WTC11 (cell line): ENCODE results near the gene TAF11L10. TPM values are rescaled to one million over a fixed set of nuclear protein-coding genes. Genes with fewer than 3 reads are reported as not detected.
A peak's percentile ranks its signal among the peaks of the same experiment; 100 is the strongest.
"Not testable (repeated sequence)": the region's sequence is repeated elsewhere in the genome, so short reads cannot be mapped to it uniquely, and the experiment has no call there.

Experiments
- ATAC-seq: fragments of 200-7000 bp; cut with Tn5 transposase; 2 replicates; pipeline ENCODE4 v1.10.0; 2021; ENCODE audit warnings: mild to moderate bottlenecking, moderate library complexity
- CTCF ChIA-PET: fragments of 300-600 bp; sonication (Branson Sonifier 250); formaldehyde crosslinking; loops from one replicate; lab custom pipeline; 2021; ENCODE audit warnings: antibody characterized with exemption; lab: Charles Lee
- POLR2A ChIA-PET: fragments of 350-600 bp; sonication (Branson Sonifier 250); formaldehyde crosslinking; loops from one replicate; lab custom pipeline; 2021; ENCODE audit warnings: antibody characterized with exemption; lab: Charles Lee
- DNase-seq: peaks from one replicate; pipeline ENCODE4 v3.0.0; 2021; ENCODE audit warnings: low spot score
- H3K27ac Mint-ChIP-seq: 2 replicates; pipeline ENCODE4 v1.8.0; 2021; ENCODE audit warnings: mixed read lengths
- H3K27me3 Mint-ChIP-seq: 2 replicates; pipeline ENCODE4 v1.8.0; 2021; ENCODE audit warnings: low read depth, mild to moderate bottlenecking, moderate library complexity, mixed read lengths
- H3K36me3 Mint-ChIP-seq: 2 replicates; pipeline ENCODE4 v1.8.0; 2021; ENCODE audit warnings: mixed read lengths
- H3K4me1 Mint-ChIP-seq: 2 replicates; pipeline ENCODE4 v1.8.0; 2022; ENCODE audit warnings: mixed read lengths
- H3K4me3 Mint-ChIP-seq: 2 replicates; pipeline ENCODE4 v1.8.0; 2021; ENCODE audit warnings: mild to moderate bottlenecking, moderate library complexity, mixed read lengths
- H3K9me3 Mint-ChIP-seq: 2 replicates; pipeline ENCODE4 v1.8.0; 2021; ENCODE audit warnings: mixed read lengths
- CTCF ChIP-seq: fragments of 200-600 bp; IDR thresholded peaks from 2 replicates; pipeline ENCODE4 v1.8.0; 2022; ENCODE audit warnings: antibody characterized with exemption
- ESRRA ChIP-seq: sonication (generic); formaldehyde crosslinking; IDR thresholded peaks from 2 replicates; pipeline ENCODE4 v1.8.1; 2022; ENCODE audit warnings: mild to moderate bottlenecking, missing genetic modification reagents, borderline replicate concordance
- FOXJ3 ChIP-seq: sonication (generic); formaldehyde crosslinking; IDR thresholded peaks from 2 replicates; pipeline ENCODE4 v1.9.0; 2021; ENCODE audit warnings: missing genetic modification reagents, mild to moderate bottlenecking, borderline replicate concordance
- FOXK1 ChIP-seq: sonication (generic); formaldehyde crosslinking; IDR thresholded peaks from 2 replicates; pipeline ENCODE4 v1.8.0; 2022; ENCODE audit warnings: mild to moderate bottlenecking, moderate library complexity, missing genetic modification reagents
- GTF2I ChIP-seq: fragments of 250-450 bp; sonication (Bioruptor Pico); conservative IDR thresholded peaks from 2 replicates; pipeline ENCODE4 v1.4.0; 2021; ENCODE audit warnings: mild to moderate bottlenecking
- MLX ChIP-seq: sonication (generic); formaldehyde crosslinking; IDR thresholded peaks from 2 replicates; pipeline ENCODE4 v1.8.1; 2023; ENCODE audit warnings: mild to moderate bottlenecking, missing genetic modification reagents, moderate library complexity
- NFE2L1 ChIP-seq: sonication (generic); formaldehyde crosslinking; IDR thresholded peaks from 2 replicates; pipeline ENCODE4 v1.8.1; 2023; ENCODE audit warnings: missing genetic modification reagents
- NR1H2 ChIP-seq: sonication (generic); formaldehyde crosslinking; IDR thresholded peaks from 2 replicates; pipeline ENCODE4 v1.9.0; 2021; ENCODE audit warnings: mild to moderate bottlenecking, moderate library complexity, missing genetic modification reagents
- NR3C1 ChIP-seq: sonication (generic); formaldehyde crosslinking; conservative IDR thresholded peaks from 2 replicates; pipeline ENCODE4 v1.8.1; 2023; ENCODE audit warnings: low read depth, mild to moderate bottlenecking, missing genetic modification reagents
- RELA ChIP-seq: sonication (generic); formaldehyde crosslinking; IDR thresholded peaks from 2 replicates; pipeline ENCODE4 v1.8.1; 2022; ENCODE audit warnings: missing genetic modification reagents, mild to moderate bottlenecking, borderline replicate concordance
- ZNF138 ChIP-seq: sonication (generic); formaldehyde crosslinking; conservative IDR thresholded peaks from 2 replicates; pipeline ENCODE4 v1.8.1; 2022; ENCODE audit warnings: mild to moderate bottlenecking, moderate library complexity, missing genetic modification reagents
- ZNF423 ChIP-seq: fragments of 250-450 bp; sonication (Bioruptor Pico); IDR thresholded peaks from 2 replicates; pipeline ENCODE4 v2.1.2; 2022; ENCODE audit warnings: mild to moderate bottlenecking, moderate library complexity
- total RNA-seq: library from RNA; stranded (reverse); gene quantifications from 3 replicates; pipeline ENCODE4 v1.2.3, GENCODE V29; 2021

Gene TAF11L10
- total RNA-seq, 1 experiment from 2014 or later: not detected

GRCh38 chr5:17625686-17626085 is 28.1 kb upstream of the TAF11L10 start:
- Mint-ChIP-seq H3K9me3 (no peaks in the 10 kb centered on the region), H3K36me3 (no peaks in the 10 kb centered on the region), H3K27me3 (no peaks in the 10 kb centered on the region), H3K4me3 (no peak overlapping the region), H3K4me1 (no peaks in the 10 kb centered on the region), H3K27ac (no peak overlapping the region)
- no peak for TF ChIP-seq RELA (CRISPR knock-in tag)
- TF ChIP-seq GTF2I (CRISPR knock-in tag): no peak
- TF ChIP-seq NR1H2 (CRISPR knock-in tag): no peak
- TF ChIP-seq NR3C1 (CRISPR knock-in tag): no peak
- ChIA-PET CTCF (no interaction called here), POLR2A (no interaction called here)
- DNase-seq (no peak), ATAC-seq (no peak)

GRCh38 chr5:17620627-17621026 is 23.0 kb upstream of the TAF11L10 start:
- ChIA-PET POLR2A (no interaction called here), CTCF (interaction anchor here (1.0 to 1.6 kb wide), 4 partner anchors 10 to 404 kb away, joined by 3 to 7 read pairs (median 5); partner anchors contain the start of genes BASP1 and TAF11L12)
- TF ChIP-seq NFE2L1 (CRISPR knock-in tag) (no peak), FOXK1 (no peak), ZNF423 (peak; percentile 82), CTCF (peak; percentile 69)
- H3K4me1 Mint-ChIP-seq: no peaks in the 10 kb centered on the region
- H3K27me3 Mint-ChIP-seq: no peaks in the 10 kb centered on the region
- peak; percentile 77 for DNase-seq
- H3K36me3 Mint-ChIP-seq: no peaks in the 10 kb centered on the region
- ATAC-seq: peak; percentile 96
- H3K27ac Mint-ChIP-seq: no peak overlapping the region
- H3K9me3 Mint-ChIP-seq: peaks cover 5% of the 10 kb centered on the region
- no peak overlapping the region for H3K4me3 Mint-ChIP-seq

GRCh38 chr5:17619354-17619753 is 21.7 kb upstream of the TAF11L10 start:
- ATAC-seq: no peak
- Mint-ChIP-seq H3K4me1 (no peaks in the 10 kb centered on the region), H3K9me3 (peaks cover 5% of the 10 kb centered on the region), H3K4me3 (no peak overlapping the region), H3K36me3 (no peaks in the 10 kb centered on the region), H3K27ac (no peak overlapping the region), H3K27me3 (no peaks in the 10 kb centered on the region; the same call in 1 of the 2 replicates)
- TF ChIP-seq ZNF138: no peak
- no peak for DNase-seq
- ChIA-PET POLR2A (no interaction called here), CTCF (interaction anchor here (0.6 kb wide), 1 partner anchor 404 kb away, joined by 3 read pairs; no protein-coding TSS in a partner anchor)

GRCh38 chr5:17614872-17615605 is 17.4 kb upstream of the TAF11L10 start:
- DNase-seq (no peak), ATAC-seq (no peak)
- ChIA-PET CTCF (no interaction called here), POLR2A (no interaction called here)
- Mint-ChIP-seq H3K27me3 (no peaks in the 10 kb centered on the region; the same call in 1 of the 2 replicates), H3K36me3 (no peaks in the 10 kb centered on the region), H3K9me3 (peaks cover 5% of the 10 kb centered on the region), H3K4me1 (no peaks in the 10 kb centered on the region), H3K4me3 (no peak overlapping the region), H3K27ac (no peak overlapping the region)
- TF ChIP-seq MLX (CRISPR knock-in tag): no peak
- no peak for TF ChIP-seq FOXJ3 (CRISPR knock-in tag)
- no peak for TF ChIP-seq ESRRA (CRISPR knock-in tag)

- ATAC-seq, POLR2A ChIA-PET, DNase-seq, H3K4me1 Mint-ChIP-seq, H3K36me3 Mint-ChIP-seq, H3K9me3 Mint-ChIP-seq, H3K27ac Mint-ChIP-seq, H3K4me3 Mint-ChIP-seq, H3K27me3 Mint-ChIP-seq: not testable (repeated sequence)
- CTCF ChIA-PET: interaction anchor here (2.1 kb wide), 1 partner anchor 10 kb away, joined by 7 read pairs; no protein-coding TSS in a partner anchor
Measured at GRCh38 chr5:17610092-17610491, 12.5 kb upstream of the TAF11L10 start, which contains the start of gene TAF11L12. Gene TAF11L12, plus strand, starts transcription at chr5:17610392.

- H3K4me1 Mint-ChIP-seq, H3K4me3 Mint-ChIP-seq, H3K9me3 Mint-ChIP-seq, POLR2A ChIA-PET, CTCF ChIA-PET, DNase-seq, H3K27me3 Mint-ChIP-seq, H3K36me3 Mint-ChIP-seq, ATAC-seq, H3K27ac Mint-ChIP-seq: not testable (repeated sequence)
Measured at GRCh38 chr5:17607461-17607860, 9.8 kb upstream of the TAF11L10 start.
